SK-N-SH (cell line): ENCODE results near the gene CRCP. TPM values are rescaled to one million over a fixed set of nuclear protein-coding genes. Genes with fewer than 3 reads are reported as not detected.

Experiments
- CTCF ChIA-PET: fragments of 300-600, 350-600 bp; formaldehyde crosslinking; extraction: SDS; loops from one replicate; lab custom pipeline; 2021; lab: Yijun Ruan, JAX
- POLR2A ChIA-PET: fragments of 350-600 bp; sonication (Branson Sonifier 250); formaldehyde crosslinking; extraction: SDS; loops from one replicate; lab custom pipeline; 2020; ENCODE audit warnings: antibody characterized with exemption, inconsistent platforms; lab: Yijun Ruan, JAX
- DNase-seq: peaks from one replicate; pipeline ENCODE4 v3.0.0; 2012
- H2AFZ ChIP-seq: fragments of 200-600 bp; sonication (generic); 2 replicates; pipeline ENCODE4 v1.8.1; 2016; ENCODE audit warnings: antibody characterized with exemption, mild to moderate bottlenecking, low read depth
- H3F3A ChIP-seq: fragments of 200-600 bp; sonication (generic); replicated peaks from 2 replicates; pipeline ENCODE3; 2016; ENCODE audit warnings: antibody characterized with exemption, mild to moderate bottlenecking; ENCODE audit not compliant: insufficient read depth
- H3K27ac ChIP-seq, 2 experiments: fragments of 200-500 bp in 1 of 2; fragments of 200-600 bp in 1 of 2; sonication (Bioruptor generic) in 1 of 2; sonication (generic), shearing (Covaris generic) in 1 of 2; 2 replicates each; pipeline versions ENCODE4 v1.5.1 to v1.6.1; 2014 to 2016; ENCODE audit warnings: low read depth in 2 of 2, inconsistent platforms in 1 of 2, low read length in 1 of 2, mild to moderate bottlenecking in 1 of 2, mixed read lengths in 1 of 2
- H3K27me3 ChIP-seq: fragments of 200-600 bp; sonication (generic), shearing (Covaris generic); 2 replicates; pipeline ENCODE4 v1.6.1; 2016; ENCODE audit warnings: mixed run types; ENCODE audit not compliant: insufficient read depth
- H3K36me3 ChIP-seq, 2 experiments: fragments of 200-500 bp in 1 of 2; fragments of 200-600 bp in 1 of 2; sonication (Bioruptor generic) in 1 of 2; sonication (generic) in 1 of 2; replicated peaks in 1 of 2; 2 replicates each; pipeline versions ENCODE3 to v1.5.1; 2014 to 2016; ENCODE audit warnings: low read length in 1 of 2, mild to moderate bottlenecking in 1 of 2; ENCODE audit not compliant: insufficient read depth in 2 of 2, control insufficient read depth in 1 of 2
- H3K4me1 ChIP-seq, 2 experiments: fragments of 200-500 bp in 1 of 2; fragments of 200-600 bp in 1 of 2; sonication (Bioruptor generic) in 1 of 2; sonication (generic), shearing (Covaris generic) in 1 of 2; 2 replicates each; pipeline versions ENCODE4 v1.5.1 to v1.6.1; 2014 to 2016; ENCODE audit warnings: low read depth in 1 of 2, low read length in 1 of 2, mixed run types in 1 of 2; ENCODE audit not compliant: insufficient read depth in 2 of 2, control insufficient read depth in 1 of 2
- H3K4me2 ChIP-seq: fragments of 200-600 bp; sonication (generic), shearing (Covaris generic); 2 replicates; pipeline ENCODE4 v1.6.1; 2017; ENCODE audit warnings: mixed run types
- H3K4me3 ChIP-seq, 2 experiments: fragments of 200-500 bp in 1 of 2; fragments of 200-600 bp in 1 of 2; sonication (Bioruptor generic) in 1 of 2; sonication (generic), shearing (Covaris generic) in 1 of 2; 2 replicates each; pipeline versions ENCODE4 v1.5.1 to v1.8.1; 2014 to 2016; ENCODE audit warnings: low read depth in 2 of 2, inconsistent platforms in 1 of 2, low read length in 1 of 2, mild to moderate bottlenecking in 1 of 2, mixed read lengths in 1 of 2, moderate library complexity in 1 of 2
- H3K79me2 ChIP-seq: fragments of 200-600 bp; sonication (generic); 2 replicates; pipeline ENCODE4 v1.8.1; 2017; ENCODE audit warnings: mild to moderate bottlenecking; ENCODE audit not compliant: insufficient read depth
- H3K9ac ChIP-seq: fragments of 200-600 bp; sonication (generic); 2 replicates; pipeline ENCODE4 v1.6.1; 2017; ENCODE audit warnings: mixed run types
- H3K9me2 ChIP-seq: fragments of 200-600 bp; sonication (generic); 2 replicates; pipeline ENCODE4 v1.6.1; 2017; ENCODE audit warnings: mixed run types
- H3K9me3 ChIP-seq: fragments of 200-600 bp; sonication (generic); 2 replicates; pipeline ENCODE4 v1.6.1; 2017; ENCODE audit warnings: mixed run types, mild to moderate bottlenecking, moderate library complexity
- H4K20me1 ChIP-seq: fragments of 200-600 bp; sonication (generic); 2 replicates; pipeline ENCODE4 v1.6.1; 2017; ENCODE audit warnings: mild to moderate bottlenecking, mixed run types; ENCODE audit not compliant: insufficient read depth
- FOXM1 ChIP-seq: IDR thresholded peaks from 2 replicates; pipeline ENCODE4 v1.4.0; 2012; ENCODE audit warnings: low read depth, mild to moderate bottlenecking
- POLR2AphosphoS5 ChIP-seq: IDR thresholded peaks from 2 replicates; pipeline ENCODE4 v1.6.1; 2012; ENCODE audit warnings: low read depth, low read length
- RCOR1 ChIP-seq: fragments of 150-350 bp; IDR thresholded peaks from 2 replicates; pipeline ENCODE4 v1.6.1; 2017; ENCODE audit warnings: antibody characterized with exemption, low read length
- REST ChIP-seq: IDR thresholded peaks from 2 replicates; pipeline ENCODE4 v1.6.1; 2012; ENCODE audit warnings: mild to moderate bottlenecking, low read depth, low read length, moderate library complexity
- TCF12 ChIP-seq: IDR thresholded peaks from 2 replicates; pipeline ENCODE4 v1.4.0; 2012
- TEAD4 ChIP-seq: IDR thresholded peaks from 2 replicates; pipeline ENCODE4 v1.4.0; 2012; ENCODE audit warnings: mild to moderate bottlenecking, borderline replicate concordance; ENCODE audit not compliant: insufficient read depth
- YY1 ChIP-seq: IDR thresholded peaks from 2 replicates; pipeline ENCODE4 v1.4.0; 2012; ENCODE audit warnings: low read depth, mild to moderate bottlenecking
- WGBS: methylation state at CpG from one replicate; pipeline ENCODE4 v1.1.6; 2017; ENCODE audit warnings: low lambda C conversion rate; 5-methylcytosine and 5-hydroxymethylcytosine counted together
- polyA plus RNA-seq, 3 experiments: library from polyadenylated mRNA; depleted of rRNA; stranded (reverse); fragments of >200 nt; gene quantifications; 2 replicates each; pipeline ENCODE4 v1.2.3, GENCODE V29; 2012

The CRCP gene
- polyA plus RNA-seq, 1 of the 3 experiments (the other 2 are of a cell fraction) = 34.0 TPM

GRCh38 chr7:66099232-66099550 lies 15.5 kb upstream of the CRCP start:
- Histone ChIP-seq H3F3A (peaks cover 13% of the 10 kb centered on the region), H3K9me3 (no peaks in the 10 kb centered on the region), H3K4me2 (no peak overlapping the region), H3K9ac (no peak overlapping the region), H3K36me3 (no peaks in the 10 kb centered on the region), H3K4me3 (no peak overlapping the region), H2AFZ (no peak overlapping the region), H3K27me3 (no peaks in the 10 kb centered on the region), H4K20me1 (no peaks in the 10 kb centered on the region), H3K4me1 (no peaks in the 10 kb centered on the region; a peak in 1 of 4 replicates), H3K79me2 (no peaks in the 10 kb centered on the region), H3K9me2 (no peaks in the 10 kb centered on the region), H3K27ac (no peak overlapping the region)
- TF ChIP-seq TCF12 (no peak), YY1 (no peak), POLR2AphosphoS5 (no peak), TEAD4 (no peak), FOXM1 (no peak), RCOR1 (no peak)
- ChIA-PET POLR2A (no interaction called here), CTCF (no interaction called here)
- DNase-seq = no peak
- 90% methylated on average over 2 of the region's 2 CpGs for WGBS

DNA sequence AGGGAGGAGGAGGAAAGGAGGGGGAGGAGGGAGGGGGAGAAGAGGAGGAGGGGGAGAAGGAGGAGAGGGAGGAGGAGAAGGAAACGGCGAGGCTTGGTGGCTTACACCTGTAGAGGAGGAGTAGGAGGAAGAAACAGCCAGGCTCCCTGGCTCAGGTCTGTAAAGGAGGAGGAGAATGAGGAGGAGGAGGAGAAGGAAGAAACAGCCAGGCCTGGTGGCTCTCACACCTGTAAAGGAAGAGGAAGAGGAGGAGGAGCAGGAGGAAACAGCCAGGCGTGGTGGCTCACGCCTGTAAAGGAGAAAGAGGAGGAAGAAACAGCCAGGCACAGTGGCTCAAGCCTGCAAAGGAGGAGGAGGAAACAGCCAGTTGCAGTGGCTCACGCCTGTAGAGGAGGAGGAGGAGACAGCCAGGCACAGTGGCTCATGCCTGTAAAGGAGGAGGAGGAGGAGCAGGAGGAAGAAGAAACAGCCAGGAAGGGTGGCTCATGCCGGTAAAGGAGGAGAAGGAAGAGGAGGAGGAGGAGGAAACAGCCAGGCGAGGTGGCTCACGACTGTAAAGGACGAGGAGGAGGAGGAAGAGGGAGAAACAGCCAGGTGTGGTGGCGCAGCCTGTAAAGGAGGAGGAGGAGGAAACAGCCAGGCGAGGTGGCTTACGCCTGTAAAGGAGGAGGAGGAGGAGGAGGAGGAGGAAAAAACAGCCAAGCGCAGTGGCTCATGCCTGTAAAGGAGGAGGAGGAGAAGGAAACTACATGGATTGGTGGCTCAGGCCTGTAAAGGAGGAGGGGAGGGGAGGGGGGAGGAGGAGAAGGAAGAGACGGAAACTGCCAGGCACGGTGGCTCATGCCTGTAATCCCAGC lies 14.9 kb upstream of the CRCP start:
- no peak for DNase-seq
- H3K9ac ChIP-seq = no peak overlapping the region
- no peak overlapping the region for H3K27ac ChIP-seq
- ChIA-PET POLR2A (no interaction called here), CTCF (no interaction called here)
- no peaks in the 10 kb centered on the region for H3K27me3 ChIP-seq
- H3K36me3 ChIP-seq = no peaks in the 10 kb centered on the region
- 59% methylated on average over 15 of the region's 15 CpGs for WGBS
- peaks cover 12% of the 10 kb centered on the region for H3F3A ChIP-seq
- no peaks in the 10 kb centered on the region for H4K20me1 ChIP-seq
- no peaks in the 10 kb centered on the region for H3K79me2 ChIP-seq
- peak overlapping the region; percentile 31; the same call in 1 of the 2 replicates for H3K4me2 ChIP-seq
- no peaks in the 10 kb centered on the region for H3K9me2 ChIP-seq
- H3K4me3 ChIP-seq = no peak overlapping the region
- TF ChIP-seq POLR2AphosphoS5 = peak; percentile 15; the same call in 1 of the 2 replicates
- no peak for TF ChIP-seq REST
- peak overlapping the region; percentile 71; the same call in 1 of the 2 replicates for H2AFZ ChIP-seq
- no peaks in the 10 kb centered on the region; a peak in 1 of 4 replicates for H3K4me1 ChIP-seq
- no peaks in the 10 kb centered on the region for H3K9me3 ChIP-seq
